GM21447 (cell line): ENCODE measurements around the gene PPP1R27.

ENCODE experiments used
- ATAC-seq: cut with Tn5 transposase; IDR thresholded peaks from one replicate; pipeline ENCODE4 v1.9.1; 2021; ENCODE audit not compliant: unreplicated experiment

PPP1R27 gene

GRCh38 chr17:81834831-81835267, at the start of gene PPP1R27:
Gene PPP1R27 (minus strand): TSS chr17:81835050. CDS start chr17:81834953, 97 bp downstream.
- no peak for ATAC-seq

GRCh38 chr17:81884520-81884919, 49.7 kb upstream of the PPP1R27 start:
- ATAC-seq: no peak

- ATAC-seq: no peak
These were observed 44.3 kb upstream of the PPP1R27 start for GRCh38 chr17:81879121-81879520.

- no peak for ATAC-seq
These were observed 43.4 kb upstream of the PPP1R27 start for GRCh38 chr17:81878294-81878693.

GRCh38 chr17:81877569-81877968, 42.7 kb upstream of the PPP1R27 start:
- no peak for ATAC-seq

GRCh38 chr17:81871387-81872230, 36.8 kb upstream of the PPP1R27 start:
- no peak for ATAC-seq

- ATAC-seq: peak; percentile 32
These were observed 36.1 kb upstream of the PPP1R27 start, which contains the start of gene ARHGDIA for GRCh38 chr17:81870981-81871386. Gene ARHGDIA (minus strand): TSS chr17:81871337. CDS start chr17:81869930, 1,407 bp downstream.

- no peak for ATAC-seq
These were observed 35.5 kb upstream of the PPP1R27 start for GRCh38 chr17:81870131-81870980.

- ATAC-seq: no peak
These were observed 34.6 kb upstream of the PPP1R27 start for GRCh38 chr17:81869221-81870130.

GRCh38 chr17:81868674-81869220, 33.9 kb upstream of the PPP1R27 start:
- ATAC-seq: no peak

- no peak for ATAC-seq
These were observed 33.3 kb upstream of the PPP1R27 start for GRCh38 chr17:81867991-81868673.

GRCh38 chr17:81867170-81867990, 32.5 kb upstream of the PPP1R27 start:
- ATAC-seq: no peak

GRCh38 chr17:81866440-81867169, 31.8 kb upstream of the PPP1R27 start:
- no peak for ATAC-seq

- no peak for ATAC-seq
These were observed 31.0 kb upstream of the PPP1R27 start for GRCh38 chr17:81865733-81866439.

GRCh38 chr17:81865358-81865732, 30.5 kb upstream of the PPP1R27 start:
- no peak for ATAC-seq

- no peak for ATAC-seq
These were observed 29.3 kb upstream of the PPP1R27 start for GRCh38 chr17:81863833-81864768.
